ENCODE data around the gene BTD.

BTD gene, protein sequence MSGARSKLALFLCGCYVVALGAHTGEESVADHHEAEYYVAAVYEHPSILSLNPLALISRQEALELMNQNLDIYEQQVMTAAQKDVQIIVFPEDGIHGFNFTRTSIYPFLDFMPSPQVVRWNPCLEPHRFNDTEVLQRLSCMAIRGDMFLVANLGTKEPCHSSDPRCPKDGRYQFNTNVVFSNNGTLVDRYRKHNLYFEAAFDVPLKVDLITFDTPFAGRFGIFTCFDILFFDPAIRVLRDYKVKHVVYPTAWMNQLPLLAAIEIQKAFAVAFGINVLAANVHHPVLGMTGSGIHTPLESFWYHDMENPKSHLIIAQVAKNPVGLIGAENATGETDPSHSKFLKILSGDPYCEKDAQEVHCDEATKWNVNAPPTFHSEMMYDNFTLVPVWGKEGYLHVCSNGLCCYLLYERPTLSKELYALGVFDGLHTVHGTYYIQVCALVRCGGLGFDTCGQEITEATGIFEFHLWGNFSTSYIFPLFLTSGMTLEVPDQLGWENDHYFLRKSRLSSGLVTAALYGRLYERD

DNA sequence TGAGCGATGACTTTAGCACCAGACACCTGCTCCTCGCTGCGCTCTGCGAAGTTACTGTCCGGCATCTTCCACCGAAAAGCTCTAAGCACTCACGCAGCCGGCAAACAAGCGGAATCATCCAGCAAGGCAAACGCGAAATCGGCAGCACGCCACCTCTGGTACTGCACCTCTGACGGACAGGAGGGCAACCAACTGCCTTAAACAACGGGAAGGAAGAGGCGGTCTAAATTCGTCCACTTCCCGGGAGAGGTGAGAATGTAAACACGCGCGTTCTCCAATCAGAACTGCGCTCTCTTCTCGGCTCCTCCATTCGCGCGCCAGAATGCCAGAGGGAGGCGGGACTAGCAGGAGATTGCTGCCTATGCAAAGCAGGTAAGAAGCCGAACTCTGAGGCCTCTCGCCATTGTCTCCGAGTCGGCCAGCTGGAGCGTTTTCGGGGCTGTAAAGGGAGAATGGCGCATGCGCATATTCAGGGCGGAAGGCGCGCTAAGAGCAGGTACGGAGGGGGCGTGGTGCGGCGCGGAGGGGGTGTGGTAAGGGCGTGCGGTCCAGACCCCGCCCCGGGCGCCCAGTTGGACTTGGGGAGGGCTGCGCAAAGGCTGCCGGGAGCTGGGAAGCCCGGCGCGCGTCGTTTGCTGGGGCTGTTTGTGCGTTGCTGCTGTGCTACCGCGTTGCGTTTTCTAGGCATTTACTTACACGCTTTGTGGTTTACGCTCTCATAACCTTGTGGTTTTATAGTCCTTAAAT, at the start of gene BTD, which contains the start of gene HACL1:
TSS of gene BTD (plus strand) at position 347 of the 747 bp plus-strand sequence. CDS start 33,695 bp downstream, outside the sequence.
TSS of gene HACL1 (minus strand) at position 171 of the 747 bp plus-strand sequence. CDS start at position 65, 106 bp downstream.
- DNase-seq (ENCODE audit: low read depth) = peak; percentile 99

GRCh38 chr3:15551902-15552301, 49.6 kb upstream of the BTD start:
- DNase-seq (ENCODE audit: low read depth) = no peak

GRCh38 chr3:15553749-15554148, 47.8 kb upstream of the BTD start:
- no peak for DNase-seq (ENCODE audit: low read depth)

DNA sequence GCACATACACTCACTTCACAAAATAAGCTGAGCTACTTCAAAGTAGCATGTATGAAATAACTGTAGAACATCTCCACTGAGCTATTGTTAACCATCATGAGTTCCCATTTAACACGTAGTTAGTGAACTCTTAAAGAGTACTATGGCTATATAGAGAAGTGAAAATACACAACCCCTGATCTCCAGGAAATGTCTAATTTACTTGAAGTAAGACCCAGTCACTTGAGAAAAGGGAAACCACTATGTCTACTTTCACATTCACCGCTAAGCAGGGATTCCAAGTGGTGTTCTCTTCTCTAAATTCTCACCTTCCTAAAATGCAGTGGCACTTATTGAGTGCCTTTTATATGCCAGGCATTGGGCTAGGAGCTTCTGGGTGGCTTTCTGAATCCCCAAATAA, 45.0 kb upstream of the BTD start:
- DNase-seq (ENCODE audit: low read depth) = no peak

- DNase-seq (ENCODE audit: low read depth) = peak; percentile 79
Observed at GRCh38 chr3:15557511-15557946, 44.0 kb upstream of the BTD start.

DNA sequence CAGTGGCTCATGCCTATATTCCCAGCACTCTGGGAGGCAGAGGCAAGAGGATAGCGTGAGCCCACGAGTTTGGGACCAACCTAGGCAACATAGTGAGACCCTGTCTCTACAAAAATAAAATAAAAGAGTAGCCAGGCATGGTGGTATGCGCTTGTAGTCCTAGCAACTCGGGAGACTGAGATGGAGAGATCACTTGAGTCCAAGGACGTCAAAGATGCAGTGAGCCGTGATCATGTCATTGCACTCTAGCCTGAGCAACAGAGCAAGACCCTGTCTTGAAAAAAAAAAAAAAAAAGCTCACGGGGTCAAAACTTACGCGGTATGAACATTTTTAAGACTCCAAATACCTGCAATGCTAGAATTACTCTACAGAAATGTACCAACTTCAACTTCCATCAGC, 43.0 kb upstream of the BTD start:
- DNase-seq (ENCODE audit: low read depth) = no peak

GRCh38 chr3:15562560-15562959, 39.0 kb upstream of the BTD start:
- DNase-seq (ENCODE audit: low read depth) = no peak

DNA sequence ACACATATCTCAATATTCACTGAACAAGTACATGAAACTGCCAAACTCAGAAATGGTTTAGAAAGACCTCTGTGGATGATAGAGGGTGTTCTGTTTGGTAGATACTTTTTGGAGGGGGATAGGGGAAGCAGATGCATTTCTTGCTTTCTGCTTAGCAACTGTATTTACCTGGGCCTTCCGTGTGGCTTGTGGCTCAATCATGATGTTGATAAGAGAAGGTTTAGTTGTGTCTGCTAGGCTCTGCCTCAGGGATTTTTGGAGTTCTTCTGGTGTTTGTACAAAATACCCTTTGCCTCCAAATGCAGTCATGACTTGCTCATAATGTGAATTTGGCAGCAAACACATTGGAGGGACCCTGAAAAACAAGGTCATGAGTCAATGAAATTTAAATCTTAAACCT, 38.4 kb upstream of the BTD start:
- DNase-seq (ENCODE audit: low read depth) = no peak

- DNase-seq (ENCODE audit: low read depth) = no peak
Observed at GRCh38 chr3:15572138-15572537, 29.4 kb upstream of the BTD start.

DNA sequence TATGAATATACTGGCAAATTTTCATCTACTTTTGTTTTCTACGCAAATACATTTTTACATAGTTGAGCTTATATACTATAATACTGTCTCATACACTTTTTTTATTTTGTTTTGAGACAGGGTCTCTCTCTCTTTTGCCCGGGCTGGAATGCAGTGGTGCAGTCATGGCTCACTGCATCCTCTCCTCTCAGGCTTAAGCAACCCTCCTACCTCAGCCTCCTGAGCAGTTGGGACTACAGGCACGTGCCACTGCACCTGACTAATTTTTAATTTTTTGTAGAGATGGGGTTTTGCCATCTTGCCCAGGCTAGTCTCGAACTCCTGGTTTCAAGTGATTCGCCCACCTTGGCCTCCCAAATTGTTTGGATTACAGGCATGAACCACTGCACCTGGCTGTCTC, 26.1 kb upstream of the BTD start:
- DNase-seq (ENCODE audit: low read depth) = no peak

DNA sequence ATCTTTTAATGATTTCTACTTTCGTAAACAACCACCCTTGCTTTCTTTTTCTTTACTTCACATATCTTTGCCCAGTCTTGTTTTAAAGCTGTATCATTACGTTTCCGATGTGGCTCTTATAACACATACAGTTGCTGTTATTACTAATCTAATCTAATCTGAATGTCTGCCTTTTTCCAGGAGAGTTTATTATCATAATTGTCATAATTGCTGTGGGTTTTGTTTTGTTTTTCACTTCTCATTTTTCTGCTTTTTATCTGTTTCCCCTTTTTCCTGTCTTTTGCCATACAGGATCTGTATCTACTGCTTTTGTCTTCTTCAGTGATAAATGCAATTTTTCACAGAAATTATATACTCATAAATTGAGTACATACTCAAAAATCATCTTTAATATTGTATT, 25.1 kb upstream of the BTD start:
- DNase-seq (ENCODE audit: low read depth) = no peak

DNA sequence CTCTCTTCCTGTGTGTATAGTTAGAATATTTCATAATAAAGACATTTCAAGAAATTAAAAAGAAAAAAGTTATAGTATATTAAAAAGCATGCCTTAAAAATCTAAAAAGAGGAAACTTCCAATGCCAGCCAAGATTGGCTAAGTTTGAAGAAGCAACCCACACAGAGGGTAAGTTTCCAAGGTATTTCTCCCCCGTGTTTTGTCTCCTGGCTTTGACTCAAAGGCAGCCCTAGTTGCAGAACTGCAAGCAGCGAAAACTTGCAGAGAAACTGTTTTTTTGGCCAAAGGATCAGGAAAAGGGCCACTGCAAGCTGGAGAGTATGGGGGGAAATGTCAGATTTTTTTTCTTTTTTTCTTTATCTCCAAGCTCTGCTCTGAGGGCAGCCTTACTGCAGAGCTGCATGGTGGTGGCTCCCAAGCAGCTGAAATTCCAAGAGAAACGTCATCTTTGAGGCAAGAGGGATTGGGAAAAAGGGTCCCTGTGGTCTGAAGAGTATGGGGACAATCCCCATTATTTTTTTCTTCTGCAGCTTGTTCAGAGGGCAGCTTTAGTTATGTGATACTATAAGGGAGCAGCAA, 23.2 kb upstream of the BTD start:
- DNase-seq (ENCODE audit: low read depth) = no peak

DNA sequence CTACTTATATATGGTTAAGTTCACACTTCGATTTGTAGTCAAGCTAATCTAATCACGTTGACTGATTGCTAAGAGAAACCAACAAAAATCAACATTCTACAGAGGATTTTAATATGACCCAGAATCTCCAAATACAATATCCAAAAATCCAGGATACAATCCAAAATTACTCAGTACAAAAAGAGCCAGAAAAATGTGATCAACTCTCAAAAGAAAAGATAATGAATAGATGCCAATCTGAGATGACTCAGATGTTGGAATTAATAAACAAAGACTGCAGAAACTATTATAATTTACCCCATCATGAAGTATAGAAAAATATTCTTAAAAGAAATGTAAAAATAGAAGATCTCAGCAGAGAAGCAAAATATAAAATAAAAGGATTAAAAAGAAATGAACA, 22.5 kb upstream of the BTD start:
- DNase-seq (ENCODE audit: low read depth) = no peak

GRCh38 chr3:15581471-15582394, 19.8 kb upstream of the BTD start:
- DNase-seq (ENCODE audit: low read depth) = no peak

DNA sequence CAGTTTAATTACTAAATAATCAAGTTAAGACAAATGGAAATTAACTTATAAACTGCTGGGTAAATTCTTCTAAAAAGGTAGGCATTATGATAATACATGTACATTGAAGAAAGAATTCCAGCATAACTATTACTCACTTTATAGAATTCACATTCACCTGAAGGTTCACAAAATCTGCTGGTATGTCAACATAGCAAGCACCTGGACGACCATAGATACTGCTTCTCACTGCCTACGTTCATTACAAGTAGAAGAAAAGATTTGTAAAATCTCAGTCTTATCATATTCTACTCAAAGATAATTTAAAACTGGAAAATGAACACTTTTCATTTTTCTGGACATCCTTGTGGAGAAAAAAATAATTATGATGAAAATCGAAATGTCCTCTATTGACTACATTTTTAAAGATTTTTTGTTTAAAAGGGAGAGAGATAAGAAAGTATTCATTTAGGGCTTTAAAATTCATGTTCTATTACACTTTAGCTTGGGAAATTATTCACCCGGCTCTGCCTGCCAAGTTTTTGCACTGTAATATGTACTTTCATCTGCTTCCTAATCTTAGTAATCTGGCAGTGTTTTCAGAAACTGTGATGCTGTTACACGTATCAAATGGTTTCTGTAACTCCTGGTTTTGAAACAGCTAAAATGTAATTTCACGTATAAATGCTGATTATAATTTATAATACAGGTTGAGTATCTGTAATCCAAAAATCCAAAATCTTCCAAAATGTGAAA, 16.3 kb upstream of the BTD start:
- no peak for DNase-seq (ENCODE audit: low read depth)

- no peak for DNase-seq (ENCODE audit: low read depth)
Observed at GRCh38 chr3:15591242-15591641, 10.3 kb upstream of the BTD start.

GRCh38 chr3:15591928-15592327, 9.6 kb upstream of the BTD start:
- DNase-seq (ENCODE audit: low read depth) = no peak

DNA sequence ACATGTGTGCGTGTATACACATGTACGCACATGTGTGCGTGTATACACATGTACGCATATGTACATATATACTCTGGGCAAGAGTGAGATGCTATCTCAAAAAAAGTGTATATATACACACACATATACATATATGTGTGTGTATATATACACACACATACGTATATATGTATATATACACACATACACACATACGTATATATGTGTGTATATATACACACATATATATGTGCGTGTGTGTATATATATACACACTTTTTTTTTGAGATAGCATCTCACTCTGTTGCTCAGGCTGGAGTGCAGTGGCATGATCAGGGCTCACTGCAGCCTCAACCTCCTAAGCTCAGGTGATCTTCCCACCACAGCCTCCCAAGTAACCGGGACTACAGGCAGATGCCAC, 8.6 kb upstream of the BTD start:
- DNase-seq (ENCODE audit: low read depth) = no peak

- no peak for DNase-seq (ENCODE audit: low read depth)
Observed at GRCh38 chr3:15595955-15596354, 5.6 kb upstream of the BTD start.

GRCh38 chr3:15601046-15601398, 523 bp upstream of the BTD start:
- DNase-seq (ENCODE audit: low read depth) = peak; percentile 44

DNA sequence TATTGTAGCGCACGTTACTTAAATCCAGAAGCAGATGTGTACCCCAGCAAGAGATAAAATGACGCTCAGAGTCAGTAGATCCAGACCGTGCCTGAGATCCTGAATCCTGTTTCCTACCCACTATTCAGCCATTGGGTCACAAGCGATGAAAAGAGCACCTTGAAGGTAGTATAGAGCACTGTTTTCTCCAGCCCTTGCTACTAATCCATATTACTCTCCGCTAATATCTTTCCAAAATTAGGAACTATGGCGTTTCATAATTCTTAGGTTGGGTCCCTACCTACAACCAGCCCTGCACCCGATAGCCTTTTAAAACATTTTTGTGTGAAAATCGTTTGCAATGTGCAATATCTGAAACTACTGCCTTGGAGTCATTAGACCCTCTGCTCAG, 596 bp downstream of the BTD start:
- DNase-seq (ENCODE audit: low read depth) = no peak
